Nephron progenitor cell (in vitro differentiated cells): ENCODE measurements around the gene BACE2.
A peak's percentile ranks its signal among the peaks of the same experiment; 100 is the strongest.

Experiments used
- DNase-seq: peaks from one replicate; pipeline ENCODE4 v3.0.0; 2021
- H3K27ac Mint-ChIP-seq: 2 replicates; pipeline ENCODE4 v1.8.0; 2021; ENCODE audit warnings: mild to moderate bottlenecking, moderate library complexity, mixed read lengths
- H3K27me3 Mint-ChIP-seq: 2 replicates; pipeline ENCODE4 v1.8.0; 2021; ENCODE audit warnings: mild to moderate bottlenecking, low read depth, mixed read lengths; ENCODE audit not compliant: poor library complexity
- H3K36me3 Mint-ChIP-seq: 2 replicates; pipeline ENCODE4 v1.8.0; 2021; ENCODE audit warnings: low read depth, mixed read lengths
- H3K4me1 Mint-ChIP-seq: 2 replicates; pipeline ENCODE4 v1.8.0; 2021; ENCODE audit warnings: mixed read lengths
- H3K4me3 Mint-ChIP-seq: 2 replicates; pipeline ENCODE4 v1.8.0; 2021; ENCODE audit warnings: mild to moderate bottlenecking, moderate library complexity, mixed read lengths
- H3K9me3 Mint-ChIP-seq: 2 replicates; pipeline ENCODE4 v1.8.0; 2021; ENCODE audit warnings: mild to moderate bottlenecking, moderate library complexity, mixed read lengths
- TF ChIP-seq, protein P1 (sequence below): fragments of 200-600 bp; sonication (generic); IDR thresholded peaks from 2 replicates; pipeline ENCODE4 v1.5.0; 2021; ENCODE audit warnings: antibody characterized with exemption

The BACE2 gene

DNA sequence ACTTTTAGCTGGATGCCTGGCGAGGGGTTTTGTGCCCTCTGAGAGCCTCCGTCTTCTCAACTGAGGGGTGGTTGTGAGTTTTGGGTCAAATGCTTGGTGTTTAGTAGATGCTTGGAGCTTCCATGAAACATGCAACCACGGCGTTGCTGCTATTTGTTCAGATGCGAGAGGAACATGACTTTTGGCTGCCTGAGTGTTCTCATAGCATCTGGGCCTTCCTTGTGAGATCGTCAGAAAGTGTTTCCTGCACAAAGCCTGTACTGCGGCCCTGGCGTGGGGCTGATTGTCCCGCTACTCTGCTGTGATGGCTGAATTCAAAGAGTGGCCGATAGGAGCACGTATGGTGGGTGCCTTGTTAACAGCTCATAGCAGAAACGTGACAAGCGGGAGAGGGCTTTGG lies 78.8 kb downstream of the BACE2 start:
- Mint-ChIP-seq H3K27ac (no peak overlapping the region), H3K36me3 (peaks cover 62% of the 10 kb centered on the region), H3K27me3 (peaks cover 4% of the 10 kb centered on the region), H3K9me3 (peaks cover 3% of the 10 kb centered on the region), H3K4me3 (no peak overlapping the region), H3K4me1 (peaks cover 13% of the 10 kb centered on the region)
- TF ChIP-seq, protein P1, sequence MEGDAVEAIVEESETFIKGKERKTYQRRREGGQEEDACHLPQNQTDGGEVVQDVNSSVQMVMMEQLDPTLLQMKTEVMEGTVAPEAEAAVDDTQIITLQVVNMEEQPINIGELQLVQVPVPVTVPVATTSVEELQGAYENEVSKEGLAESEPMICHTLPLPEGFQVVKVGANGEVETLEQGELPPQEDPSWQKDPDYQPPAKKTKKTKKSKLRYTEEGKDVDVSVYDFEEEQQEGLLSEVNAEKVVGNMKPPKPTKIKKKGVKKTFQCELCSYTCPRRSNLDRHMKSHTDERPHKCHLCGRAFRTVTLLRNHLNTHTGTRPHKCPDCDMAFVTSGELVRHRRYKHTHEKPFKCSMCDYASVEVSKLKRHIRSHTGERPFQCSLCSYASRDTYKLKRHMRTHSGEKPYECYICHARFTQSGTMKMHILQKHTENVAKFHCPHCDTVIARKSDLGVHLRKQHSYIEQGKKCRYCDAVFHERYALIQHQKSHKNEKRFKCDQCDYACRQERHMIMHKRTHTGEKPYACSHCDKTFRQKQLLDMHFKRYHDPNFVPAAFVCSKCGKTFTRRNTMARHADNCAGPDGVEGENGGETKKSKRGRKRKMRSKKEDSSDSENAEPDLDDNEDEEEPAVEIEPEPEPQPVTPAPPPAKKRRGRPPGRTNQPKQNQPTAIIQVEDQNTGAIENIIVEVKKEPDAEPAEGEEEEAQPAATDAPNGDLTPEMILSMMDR: no peak
- DNase-seq: no peak

DNA sequence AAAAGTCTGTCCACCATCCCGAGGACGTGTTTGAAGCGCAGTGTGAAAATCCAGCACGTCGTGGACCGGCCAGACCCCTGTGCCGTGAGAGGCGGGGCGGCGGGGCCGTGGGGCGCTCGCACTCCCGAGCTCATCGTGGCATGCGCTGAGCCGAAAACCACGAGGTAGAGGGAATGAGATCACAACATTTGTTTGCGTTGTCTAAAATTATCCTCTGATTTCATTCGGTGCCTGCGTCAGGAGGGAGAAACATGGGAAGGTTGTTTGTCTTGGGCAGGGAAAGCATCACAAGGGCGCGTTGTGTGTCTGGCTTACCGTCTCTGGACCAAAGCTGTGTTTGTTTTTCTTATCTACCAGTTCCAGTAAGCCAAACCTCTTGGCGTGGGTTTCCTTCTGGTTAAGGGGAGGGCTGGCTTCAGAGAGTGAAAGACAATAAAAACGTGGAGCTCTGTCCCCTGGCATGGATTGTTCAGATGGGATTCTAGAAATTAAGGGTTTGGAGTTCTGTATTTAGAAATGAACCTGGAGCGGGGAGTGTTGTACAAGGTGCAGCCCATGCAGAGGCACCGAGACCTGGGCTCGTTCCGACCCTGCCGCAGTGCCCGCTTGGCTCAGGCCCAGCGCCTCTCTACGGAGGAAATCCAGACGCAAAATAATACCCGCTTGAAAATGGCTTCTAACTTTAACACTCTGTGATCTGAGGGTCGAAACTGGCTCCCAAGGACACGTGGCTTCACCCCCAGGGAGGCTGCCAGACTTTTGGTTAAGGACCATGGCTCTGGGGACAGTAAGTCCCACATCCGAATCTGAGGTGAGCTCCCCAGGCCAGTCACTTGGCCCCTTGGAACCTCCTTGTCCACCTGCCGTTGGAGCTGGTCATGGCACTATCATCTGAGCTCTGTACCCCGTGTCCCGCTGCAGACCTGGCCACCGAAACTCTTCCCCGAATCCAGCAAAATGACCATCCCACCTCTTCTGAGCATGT lies 79.9 kb downstream of the BACE2 start:
- peaks cover 12% of the 10 kb centered on the region for H3K4me1 Mint-ChIP-seq
- TF ChIP-seq, protein P1: no peak
- H3K9me3 Mint-ChIP-seq: peaks cover 10% of the 10 kb centered on the region
- H3K36me3 Mint-ChIP-seq: peaks cover 72% of the 10 kb centered on the region
- H3K27me3 Mint-ChIP-seq: peaks cover 7% of the 10 kb centered on the region
- H3K27ac Mint-ChIP-seq: peak overlapping the region; percentile 28
- DNase-seq: no peak
- H3K4me3 Mint-ChIP-seq: no peak overlapping the region

DNA sequence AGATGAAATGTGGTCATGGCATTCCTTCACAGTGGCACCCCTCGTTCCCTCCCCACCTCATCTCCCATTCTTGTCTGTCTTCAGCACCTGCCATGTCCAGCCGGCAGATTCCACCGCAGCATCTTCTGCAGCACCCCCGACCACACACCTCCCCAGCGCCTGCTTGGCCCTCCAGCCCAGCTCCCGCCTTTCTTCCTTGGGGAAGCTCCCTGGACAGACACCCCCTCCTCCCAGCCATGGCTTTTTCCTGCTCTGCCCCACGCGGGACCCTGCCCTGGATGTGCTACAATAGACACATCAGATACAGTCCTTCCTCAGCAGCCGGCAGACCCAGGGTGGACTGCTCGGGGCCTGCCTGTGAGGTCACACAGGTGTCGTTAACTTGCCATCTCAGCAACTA lies 81.5 kb downstream of the BACE2 start:
- Mint-ChIP-seq H3K9me3 (peaks cover 24% of the 10 kb centered on the region), H3K4me3 (no peak overlapping the region), H3K27ac (peak overlapping the region; percentile 51), H3K27me3 (peaks cover 7% of the 10 kb centered on the region), H3K4me1 (peaks cover 12% of the 10 kb centered on the region), H3K36me3 (peaks cover 77% of the 10 kb centered on the region)
- no peak for DNase-seq
- TF ChIP-seq, protein P1: no peak

DNA sequence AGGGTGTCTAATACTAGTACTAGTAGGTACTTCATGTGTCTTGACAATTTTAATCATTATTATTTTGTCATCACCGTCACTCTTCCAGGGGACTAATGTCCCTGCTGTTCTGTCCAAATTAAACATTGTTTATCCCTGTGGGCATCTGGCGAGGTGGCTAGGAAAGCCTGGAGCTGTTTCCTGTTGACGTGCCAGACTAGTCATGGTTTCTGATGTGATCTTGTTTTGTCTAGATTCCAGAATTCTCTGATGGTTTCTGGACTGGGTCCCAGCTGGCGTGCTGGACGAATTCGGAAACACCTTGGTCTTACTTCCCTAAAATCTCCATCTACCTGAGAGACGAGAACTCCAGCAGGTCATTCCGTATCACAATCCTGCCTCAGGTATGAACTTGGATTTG lies 82.6 kb downstream of the BACE2 start:
- no peak overlapping the region for H3K4me3 Mint-ChIP-seq
- DNase-seq: no peak
- TF ChIP-seq, protein P1: no peak
- H3K27ac Mint-ChIP-seq: peak overlapping the region; percentile 17
- H3K27me3 Mint-ChIP-seq: peaks cover 7% of the 10 kb centered on the region
- peaks cover 12% of the 10 kb centered on the region for H3K4me1 Mint-ChIP-seq
- peaks cover 32% of the 10 kb centered on the region for H3K9me3 Mint-ChIP-seq
- H3K36me3 Mint-ChIP-seq: peaks cover 80% of the 10 kb centered on the region

DNA sequence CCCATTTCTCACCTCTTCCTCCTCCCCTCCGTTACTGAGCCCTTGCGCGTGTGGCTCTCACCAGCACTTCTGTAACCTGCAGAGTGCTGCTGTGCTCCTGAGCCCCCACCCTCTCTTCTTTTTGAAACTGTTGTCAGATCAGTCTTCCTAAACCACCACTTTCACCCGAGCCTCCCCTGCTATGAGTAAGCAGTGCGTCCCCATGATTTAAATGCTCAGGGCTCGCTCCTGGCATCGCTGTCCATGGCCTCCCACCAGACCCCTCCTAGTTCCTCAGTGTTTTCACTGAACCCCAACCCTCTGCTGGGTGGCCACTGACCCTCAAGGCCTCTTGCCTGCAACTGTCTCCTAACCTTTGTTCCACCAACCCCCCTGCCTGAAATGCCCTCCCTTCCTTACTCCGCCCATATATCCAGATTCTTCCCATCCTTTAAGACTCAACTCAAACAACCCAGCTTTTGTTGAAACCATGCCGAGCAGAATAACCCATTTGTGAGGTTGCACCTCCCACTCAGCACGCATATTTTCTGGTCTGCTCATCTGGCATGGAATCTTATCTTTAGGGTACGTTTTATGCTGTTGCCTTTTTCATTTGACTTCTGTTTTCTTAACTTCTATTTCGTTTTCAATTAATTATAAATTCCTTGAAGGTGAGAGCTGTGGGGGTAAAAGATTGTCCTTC lies 84.1 kb downstream of the BACE2 start:
- Mint-ChIP-seq H3K27me3 (peaks cover 13% of the 10 kb centered on the region), H3K4me3 (no peak overlapping the region), H3K4me1 (peaks cover 8% of the 10 kb centered on the region), H3K36me3 (peaks cover 86% of the 10 kb centered on the region), H3K9me3 (peaks cover 47% of the 10 kb centered on the region), H3K27ac (no peak overlapping the region)
- no peak for DNase-seq
- TF ChIP-seq, protein P1: no peak
